ENCODE measurements around the gene ABCA7.

Gene ABCA7

GRCh38 chr19:1110809-1111640 is 71.1 kb downstream of the ABCA7 start:
- Histone ChIP-seq H3K4me1 (ENCODE audit: control insufficient read depth, low read length) (peaks cover 12% of the 10 kb centered on the region), H3K36me3 (ENCODE audit: control insufficient read depth, low read length) (peaks cover 17% of the 10 kb centered on the region), H3K79me2 (ENCODE audit: control insufficient read depth, low read length) (no peaks in the 10 kb centered on the region)

GRCh38 chr19:1111641-1112267 is 71.8 kb downstream of the ABCA7 start:
- Histone ChIP-seq H3K4me3 (ENCODE audit: low read length) (no peak overlapping the region), H3K9me3 (ENCODE audit: control insufficient read depth, insufficient read depth, low read length) (no peaks in the 10 kb centered on the region), H4K20me1 (ENCODE audit: control insufficient read depth, insufficient read depth, low read depth, low read length) (no peaks in the 10 kb centered on the region), H3K27me3 (ENCODE audit: control insufficient read depth, low read length) (no peaks in the 10 kb centered on the region), H3K9me2 (replicated peaks; ENCODE audit: control insufficient read depth, low read length) (no peaks in the 10 kb centered on the region), H3K79me2 (ENCODE audit: control insufficient read depth, low read length) (no peaks in the 10 kb centered on the region), H3F3A (ENCODE audit: control insufficient read depth, insufficient read depth) (no peaks in the 10 kb centered on the region), H3K4me2 (ENCODE audit: low read length) (no peak overlapping the region), H3K4me1 (ENCODE audit: control insufficient read depth, low read length) (peaks cover 12% of the 10 kb centered on the region), H3K36me3 (ENCODE audit: control insufficient read depth, low read length) (peaks cover 10% of the 10 kb centered on the region), H3K27ac (ENCODE audit: low read depth, low read length) (no peak overlapping the region)
- TF ChIP-seq CTCF (IDR thresholded peaks at IDR 0.05; ENCODE audit: low read depth, low read length, poor library complexity, severe bottlenecking) (no peak), EZH2phosphoT487 (IDR thresholded peaks at IDR 0.05; ENCODE audit: borderline replicate concordance, low read length) (no peak)

More at GRCh38 chr19:1110809-1111640, 71.1 kb downstream of the ABCA7 start:
- Histone ChIP-seq H3K27ac (ENCODE audit: low read depth, low read length) (no peak overlapping the region), H3K9me3 (ENCODE audit: control insufficient read depth, insufficient read depth, low read length) (no peaks in the 10 kb centered on the region), H3F3A (ENCODE audit: control insufficient read depth, insufficient read depth) (no peaks in the 10 kb centered on the region), H3K27me3 (ENCODE audit: control insufficient read depth, low read length) (no peaks in the 10 kb centered on the region), H4K20me1 (ENCODE audit: control insufficient read depth, insufficient read depth, low read depth, low read length) (no peaks in the 10 kb centered on the region), H3K4me3 (ENCODE audit: low read length) (no peak overlapping the region), H3K4me2 (ENCODE audit: low read length) (no peak overlapping the region), H3K9me2 (replicated peaks; ENCODE audit: control insufficient read depth, low read length) (no peaks in the 10 kb centered on the region)
- TF ChIP-seq EZH2phosphoT487 (IDR thresholded peaks at IDR 0.05; ENCODE audit: borderline replicate concordance, low read length) (no peak), CTCF (IDR thresholded peaks at IDR 0.05; ENCODE audit: low read depth, low read length, poor library complexity, severe bottlenecking) (no peak)

- H4K20me1 ChIP-seq (ENCODE audit: control insufficient read depth, insufficient read depth, low read depth, low read length): no peaks in the 10 kb centered on the region
- no peaks in the 10 kb centered on the region for H3F3A ChIP-seq (ENCODE audit: control insufficient read depth, insufficient read depth)
- H3K4me2 ChIP-seq (ENCODE audit: low read length): no peak overlapping the region
- H3K79me2 ChIP-seq (ENCODE audit: control insufficient read depth, low read length): no peaks in the 10 kb centered on the region
- no peak overlapping the region for H3K4me3 ChIP-seq (ENCODE audit: low read length)
- no peak for TF ChIP-seq EZH2phosphoT487 (IDR thresholded peaks at IDR 0.05; ENCODE audit: borderline replicate concordance, low read length)
- no peak for TF ChIP-seq CTCF (IDR thresholded peaks at IDR 0.05; ENCODE audit: low read depth, low read length, poor library complexity, severe bottlenecking)
- H3K9me2 ChIP-seq (replicated peaks; ENCODE audit: control insufficient read depth, low read length): no peaks in the 10 kb centered on the region
- no peaks in the 10 kb centered on the region for H3K9me3 ChIP-seq (ENCODE audit: control insufficient read depth, insufficient read depth, low read length)
- H3K27ac ChIP-seq (ENCODE audit: low read depth, low read length): no peak overlapping the region
- H3K36me3 ChIP-seq (ENCODE audit: control insufficient read depth, low read length): peaks cover 7% of the 10 kb centered on the region; the same call in 1 of the 2 replicates
- H3K27me3 ChIP-seq (ENCODE audit: control insufficient read depth, low read length): no peaks in the 10 kb centered on the region
- H3K4me1 ChIP-seq (ENCODE audit: control insufficient read depth, low read length): peaks cover 7% of the 10 kb centered on the region
Measured at GRCh38 chr19:1112268-1113029, 72.5 kb downstream of the ABCA7 start.

All from DOHH2 (cell line).